ENCODE data around the gene OSGIN1.

OSGIN1 gene

GRCh38 chr16:83952940-83953795, at the start of gene OSGIN1:
TSS of gene OSGIN1 (plus strand) at chr16:83953240. CDS start at chr16:83957672, 4,432 bp downstream.
- peak; percentile 72 for DNase-seq (ENCODE audit: low read depth)

DNA sequence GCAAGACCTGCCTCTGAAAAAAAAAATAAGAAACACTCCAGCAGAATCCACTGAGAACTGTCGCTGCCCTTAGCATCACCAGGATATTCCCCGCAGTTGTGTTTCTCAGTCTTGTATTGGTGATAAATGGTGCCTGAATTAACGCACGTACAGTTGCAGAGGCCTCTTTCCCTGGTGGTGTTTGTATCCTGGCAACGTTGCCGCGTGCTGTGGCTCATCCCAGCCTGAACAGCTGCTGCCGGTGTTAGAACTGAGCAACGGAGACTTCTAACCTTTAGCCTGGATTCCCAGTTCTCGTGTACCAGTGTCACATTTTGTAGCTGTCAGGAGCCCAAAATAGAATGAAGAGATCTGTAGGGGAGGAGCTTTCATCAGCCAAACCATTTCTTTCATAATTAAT, 49.3 kb upstream of the OSGIN1 start:
- DNase-seq (ENCODE audit: low read depth): no peak

- no peak for DNase-seq (ENCODE audit: low read depth)
Measured at GRCh38 chr16:83906683-83907082, 46.4 kb upstream of the OSGIN1 start.

DNA sequence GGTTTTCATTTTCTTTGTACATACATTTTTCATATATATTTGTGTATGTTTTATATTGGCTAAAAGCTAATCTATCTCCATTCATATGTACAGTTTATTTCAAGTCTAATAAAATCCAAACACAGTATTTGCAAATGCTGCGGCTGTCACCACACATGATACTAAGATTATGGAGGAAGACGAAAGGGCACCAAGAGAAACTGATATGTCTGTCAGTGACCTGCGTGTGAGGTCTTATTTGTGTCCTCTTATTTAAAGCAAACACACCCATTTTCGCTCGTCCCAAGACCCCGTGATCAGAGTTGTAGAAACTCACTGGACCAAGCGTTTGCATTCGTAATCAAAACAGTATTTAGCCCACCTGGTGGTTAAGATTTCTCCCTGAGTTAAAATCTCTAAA, 45.9 kb upstream of the OSGIN1 start:
- no peak for DNase-seq (ENCODE audit: low read depth)

DNA sequence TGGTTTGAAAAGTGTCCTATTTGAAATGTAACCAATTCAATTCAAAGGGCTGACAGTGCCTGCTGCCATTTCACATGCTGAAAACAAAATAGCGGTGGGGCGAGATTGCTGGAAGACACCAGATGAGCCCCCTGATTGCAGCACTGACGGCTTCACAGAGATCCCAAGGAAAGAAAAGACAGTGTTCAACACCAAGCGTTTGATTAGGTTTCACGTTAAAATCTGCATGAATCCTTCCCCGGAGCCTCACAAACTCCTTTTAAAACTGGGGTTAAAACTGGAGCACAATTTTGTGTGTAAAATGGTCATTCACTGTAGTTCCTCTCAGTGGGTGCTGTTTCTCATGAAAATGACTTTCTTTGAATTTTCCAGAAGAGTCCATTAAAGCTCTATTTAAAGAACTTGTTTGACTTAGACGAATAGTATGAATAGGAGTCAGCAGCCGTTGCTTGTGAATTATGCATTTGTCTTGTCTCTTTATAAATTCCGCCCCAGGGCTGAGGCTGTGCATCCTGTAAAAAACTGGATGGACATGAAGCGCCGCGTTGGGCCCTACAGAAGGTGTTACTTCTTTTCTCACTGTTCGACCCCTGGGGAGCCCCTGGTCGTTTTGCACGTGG, 45.3 kb upstream of the OSGIN1 start:
- no peak for DNase-seq (ENCODE audit: low read depth)

DNA sequence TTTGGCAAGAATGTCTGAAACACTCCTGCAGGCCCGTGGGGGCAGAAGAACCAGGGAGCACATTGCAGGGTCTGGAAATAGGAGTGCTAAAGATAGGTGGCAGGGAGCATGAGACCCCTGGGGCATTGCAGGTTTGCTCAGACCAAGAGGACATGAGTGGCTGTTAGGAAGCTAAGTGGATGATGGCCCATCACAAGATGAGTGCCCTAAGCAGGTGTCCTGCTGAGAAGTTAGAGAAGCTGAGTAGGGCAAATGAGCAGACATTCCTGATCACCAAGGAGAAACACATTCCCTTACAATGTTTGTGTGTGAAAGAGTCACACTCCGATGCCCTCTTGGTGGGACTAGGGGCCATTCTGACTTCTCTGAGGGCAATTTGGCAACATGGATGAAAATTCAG, 44.2 kb upstream of the OSGIN1 start:
- no peak for DNase-seq (ENCODE audit: low read depth)

DNA sequence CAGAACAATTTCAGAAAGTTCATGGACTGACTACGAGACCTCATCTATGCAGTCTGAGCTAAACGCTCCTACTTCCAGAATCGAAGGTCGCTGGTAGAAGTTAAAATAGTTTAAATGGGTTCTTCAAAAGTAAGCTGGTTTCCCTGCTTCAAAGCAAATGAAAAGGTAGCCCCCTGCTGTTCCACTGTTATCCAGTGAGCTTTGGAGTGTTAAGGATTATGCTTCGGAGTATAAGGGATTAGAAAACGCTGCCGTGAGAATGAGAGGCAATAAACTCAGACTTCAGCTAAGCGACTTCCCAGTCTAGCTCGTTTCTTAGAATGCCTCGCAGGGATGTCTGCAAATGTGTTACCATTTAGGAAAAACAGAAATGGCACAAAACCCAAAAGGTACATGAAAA, 41.8 kb upstream of the OSGIN1 start:
- no peak for DNase-seq (ENCODE audit: low read depth)

DNA sequence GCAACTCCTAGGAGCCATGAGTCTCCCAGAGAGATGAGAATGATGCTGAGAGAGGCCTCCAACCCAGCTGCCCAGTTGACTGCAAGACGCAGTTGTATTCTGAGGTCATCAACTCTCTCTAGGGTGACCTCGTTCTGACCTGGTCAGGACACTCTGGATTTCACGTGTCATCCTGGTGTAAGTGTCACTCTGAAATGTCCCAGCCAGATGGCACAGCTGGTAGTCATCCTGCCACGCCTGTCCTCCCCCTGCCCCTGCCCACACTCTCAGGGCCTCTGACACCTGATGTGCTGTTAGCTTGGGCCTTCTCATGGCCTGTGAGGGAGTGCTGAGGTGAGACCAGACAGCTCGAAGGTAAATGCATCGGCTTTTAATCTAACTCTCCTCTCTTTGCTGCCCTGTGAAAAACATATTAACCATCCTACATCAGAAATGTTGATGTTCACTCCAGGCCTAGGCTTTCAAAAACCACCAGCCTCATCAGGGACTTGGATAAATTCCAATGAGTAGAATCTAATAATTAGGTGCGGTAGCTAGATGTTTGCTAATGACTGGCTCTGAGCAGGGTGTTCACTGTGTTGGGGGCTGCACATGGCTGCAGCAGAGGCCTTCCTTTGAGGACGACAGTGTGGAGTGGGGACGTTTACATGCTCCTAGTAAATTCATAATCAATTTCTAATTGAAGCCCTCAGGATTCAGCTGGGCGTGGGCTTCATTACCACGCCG, 40.4 kb upstream of the OSGIN1 start:
- DNase-seq (ENCODE audit: low read depth): no peak

DNA sequence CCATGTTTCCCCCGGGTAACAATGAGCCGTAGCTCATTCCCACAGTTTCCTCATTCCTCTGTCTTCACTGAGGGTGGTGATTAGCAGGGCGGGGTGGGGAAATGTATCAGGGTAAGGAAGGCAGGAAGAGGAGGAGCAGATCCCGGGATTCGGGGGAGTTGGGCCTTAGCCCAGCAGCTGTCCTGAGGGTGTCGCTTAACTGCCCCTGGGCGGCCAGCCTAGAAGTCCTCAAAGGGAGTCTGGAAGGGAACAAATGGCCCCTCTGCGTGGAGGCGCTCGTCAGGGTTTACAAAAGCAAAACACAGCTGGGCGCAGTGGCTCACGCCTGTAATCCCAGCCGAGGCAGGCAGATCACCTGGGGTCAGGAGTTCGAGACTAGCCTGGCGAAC, 39.8 kb upstream of the OSGIN1 start:
- DNase-seq (ENCODE audit: low read depth): no peak

GRCh38 chr16:83914091-83914710, 38.8 kb upstream of the OSGIN1 start:
- DNase-seq (ENCODE audit: low read depth): no peak

GRCh38 chr16:83915081-83915480, 38.0 kb upstream of the OSGIN1 start:
- DNase-seq (ENCODE audit: low read depth): no peak

DNA sequence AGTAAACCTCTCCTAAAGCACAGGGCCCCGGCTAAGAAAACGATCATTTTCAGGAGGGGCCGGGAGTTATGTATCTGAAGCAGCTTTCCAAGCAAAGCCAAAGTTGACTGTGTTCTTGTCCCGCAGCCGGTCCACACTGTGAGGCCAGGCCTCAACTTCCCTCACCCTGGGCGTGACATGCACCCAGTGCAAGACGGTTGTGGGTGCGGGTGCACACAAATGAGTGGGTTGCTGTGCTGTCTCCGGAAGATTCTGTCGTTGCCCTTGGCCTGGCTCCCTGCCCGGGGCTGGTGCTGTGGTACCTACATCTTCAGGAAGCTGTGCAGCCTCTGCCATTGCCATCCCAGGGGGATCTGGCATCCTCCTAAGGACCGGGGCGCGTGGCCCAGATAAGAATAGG, 37.5 kb upstream of the OSGIN1 start:
- DNase-seq (ENCODE audit: low read depth): no peak

DNA sequence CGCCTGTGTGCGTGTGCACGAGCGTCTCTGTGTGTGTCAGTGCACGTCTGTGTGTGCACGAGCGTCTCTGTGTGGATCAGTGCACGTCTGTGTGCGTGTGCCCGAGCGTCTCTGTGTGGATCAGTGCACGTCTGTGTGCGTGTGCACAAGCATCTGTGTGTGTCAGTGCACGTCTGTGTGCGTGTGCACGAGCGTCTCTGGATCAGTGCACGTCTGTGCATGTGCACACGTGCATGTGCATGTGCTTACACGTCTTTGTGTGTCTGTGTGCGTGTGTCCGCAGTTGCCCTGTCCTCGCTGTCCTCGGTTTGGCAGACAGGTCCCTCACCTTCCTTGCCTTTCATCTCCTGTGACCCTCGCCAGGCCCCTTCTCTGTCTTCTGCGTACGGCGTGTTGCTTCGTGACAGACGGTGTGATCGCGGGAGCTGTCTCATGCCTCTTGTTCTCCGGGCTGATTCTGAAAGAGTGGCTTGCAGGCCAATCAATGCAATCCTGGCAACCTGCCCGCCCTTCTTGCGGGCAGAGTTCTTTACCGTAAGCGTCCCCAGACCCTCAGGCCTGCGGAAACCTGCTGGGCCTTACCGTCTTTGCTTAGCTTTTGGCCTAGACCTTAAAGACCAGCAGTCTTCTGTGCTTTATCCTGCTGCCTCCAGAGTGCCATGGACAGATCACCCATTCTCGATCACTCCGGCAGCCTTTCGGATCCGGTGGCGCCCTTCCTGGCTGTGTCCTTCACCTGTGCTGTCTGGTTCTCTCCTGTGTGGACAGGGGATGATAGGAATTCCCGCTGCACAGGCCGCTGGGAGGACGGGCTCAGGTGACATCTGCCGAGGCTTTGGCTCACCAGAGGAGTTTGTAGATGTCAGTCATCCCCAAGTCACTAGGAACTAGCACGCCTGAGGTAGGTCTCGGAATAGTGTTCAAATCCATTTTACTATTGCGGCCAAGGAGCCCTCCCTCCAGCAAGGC, 35.6 kb upstream of the OSGIN1 start:
- no peak for DNase-seq (ENCODE audit: low read depth)

GRCh38 chr16:83920894-83921491, 32.0 kb upstream of the OSGIN1 start:
- DNase-seq (ENCODE audit: low read depth): no peak

- no peak for DNase-seq (ENCODE audit: low read depth)
Measured at GRCh38 chr16:83923581-83924365, 29.3 kb upstream of the OSGIN1 start.

DNA sequence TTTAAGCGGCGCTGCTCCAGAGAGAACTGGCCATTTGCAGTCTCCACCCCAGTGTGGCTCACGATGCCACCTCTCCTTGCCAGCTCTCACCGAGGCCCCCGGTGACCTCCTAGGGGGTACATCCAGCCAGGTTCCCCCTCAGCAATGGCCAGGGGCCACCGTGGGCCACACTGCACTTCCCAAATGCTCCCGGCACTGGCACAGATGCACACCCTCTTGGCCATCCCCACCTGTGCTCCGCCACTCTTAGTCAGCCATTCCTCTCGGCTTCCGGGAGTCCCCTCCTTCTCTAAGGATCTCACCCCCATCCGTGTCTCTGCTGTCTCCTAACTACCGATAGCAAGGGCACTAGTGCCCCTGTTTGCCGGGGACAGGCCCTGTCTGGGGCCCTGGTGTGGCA, 28.4 kb upstream of the OSGIN1 start:
- DNase-seq (ENCODE audit: low read depth): no peak

DNA sequence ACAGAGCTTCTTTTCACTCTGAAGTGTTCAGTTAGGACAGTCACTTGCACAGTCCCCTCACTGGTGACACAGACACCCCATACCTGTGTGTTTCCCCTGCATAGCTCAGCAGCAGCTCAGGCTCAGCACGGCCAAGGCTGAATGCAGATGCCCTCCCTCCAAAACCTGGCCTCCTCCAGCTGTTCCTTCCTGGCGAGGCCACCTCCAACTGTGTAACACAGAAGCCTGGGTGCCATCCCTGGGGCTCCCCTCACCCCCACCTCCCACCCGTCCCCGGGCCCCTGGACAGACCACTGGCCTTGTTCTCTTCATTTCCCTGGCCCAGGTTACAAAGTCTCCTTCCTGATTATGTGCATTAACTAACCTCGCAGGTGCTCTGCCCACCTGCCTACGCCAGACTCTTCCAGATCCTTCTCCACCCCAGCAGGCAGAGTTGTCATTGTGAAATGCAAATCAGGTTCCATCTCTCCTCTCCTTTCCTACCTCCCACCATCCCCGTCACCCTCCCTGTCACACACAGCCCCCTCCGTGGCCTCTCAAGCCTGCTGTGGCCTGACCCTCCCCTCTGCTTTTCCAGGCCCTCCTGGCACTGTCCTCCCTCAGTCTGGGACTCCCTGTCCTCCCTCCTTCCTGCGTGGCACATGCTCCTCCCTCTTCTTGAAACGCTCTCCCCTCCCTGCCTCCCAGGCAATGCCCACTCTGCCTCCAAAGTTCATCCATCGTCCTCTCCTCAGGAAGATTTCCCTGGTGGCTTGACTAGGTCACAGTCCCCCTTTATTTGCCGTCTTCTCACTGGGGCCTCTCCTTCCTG, 27.7 kb upstream of the OSGIN1 start:
- DNase-seq (ENCODE audit: low read depth): no peak

- DNase-seq (ENCODE audit: low read depth): no peak
Measured at GRCh38 chr16:83925957-83926725, 26.9 kb upstream of the OSGIN1 start.

All from GM04503 (cell line).